Measurements from ENCODE around the gene KRTAP10-5.

- TF ChIP-seq, protein P1, sequence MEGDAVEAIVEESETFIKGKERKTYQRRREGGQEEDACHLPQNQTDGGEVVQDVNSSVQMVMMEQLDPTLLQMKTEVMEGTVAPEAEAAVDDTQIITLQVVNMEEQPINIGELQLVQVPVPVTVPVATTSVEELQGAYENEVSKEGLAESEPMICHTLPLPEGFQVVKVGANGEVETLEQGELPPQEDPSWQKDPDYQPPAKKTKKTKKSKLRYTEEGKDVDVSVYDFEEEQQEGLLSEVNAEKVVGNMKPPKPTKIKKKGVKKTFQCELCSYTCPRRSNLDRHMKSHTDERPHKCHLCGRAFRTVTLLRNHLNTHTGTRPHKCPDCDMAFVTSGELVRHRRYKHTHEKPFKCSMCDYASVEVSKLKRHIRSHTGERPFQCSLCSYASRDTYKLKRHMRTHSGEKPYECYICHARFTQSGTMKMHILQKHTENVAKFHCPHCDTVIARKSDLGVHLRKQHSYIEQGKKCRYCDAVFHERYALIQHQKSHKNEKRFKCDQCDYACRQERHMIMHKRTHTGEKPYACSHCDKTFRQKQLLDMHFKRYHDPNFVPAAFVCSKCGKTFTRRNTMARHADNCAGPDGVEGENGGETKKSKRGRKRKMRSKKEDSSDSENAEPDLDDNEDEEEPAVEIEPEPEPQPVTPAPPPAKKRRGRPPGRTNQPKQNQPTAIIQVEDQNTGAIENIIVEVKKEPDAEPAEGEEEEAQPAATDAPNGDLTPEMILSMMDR (IDR thresholded peaks at IDR 0.05; ENCODE audit: insufficient read depth, low read length), result no peak
- TF ChIP-seq GABPA (IDR thresholded peaks at IDR 0.05; ENCODE audit: low read depth) (no peak), POLR2AphosphoS5 (IDR thresholded peaks at IDR 0.05; ENCODE audit: low read depth) (no peak)
- TF ChIP-seq, protein P2, sequence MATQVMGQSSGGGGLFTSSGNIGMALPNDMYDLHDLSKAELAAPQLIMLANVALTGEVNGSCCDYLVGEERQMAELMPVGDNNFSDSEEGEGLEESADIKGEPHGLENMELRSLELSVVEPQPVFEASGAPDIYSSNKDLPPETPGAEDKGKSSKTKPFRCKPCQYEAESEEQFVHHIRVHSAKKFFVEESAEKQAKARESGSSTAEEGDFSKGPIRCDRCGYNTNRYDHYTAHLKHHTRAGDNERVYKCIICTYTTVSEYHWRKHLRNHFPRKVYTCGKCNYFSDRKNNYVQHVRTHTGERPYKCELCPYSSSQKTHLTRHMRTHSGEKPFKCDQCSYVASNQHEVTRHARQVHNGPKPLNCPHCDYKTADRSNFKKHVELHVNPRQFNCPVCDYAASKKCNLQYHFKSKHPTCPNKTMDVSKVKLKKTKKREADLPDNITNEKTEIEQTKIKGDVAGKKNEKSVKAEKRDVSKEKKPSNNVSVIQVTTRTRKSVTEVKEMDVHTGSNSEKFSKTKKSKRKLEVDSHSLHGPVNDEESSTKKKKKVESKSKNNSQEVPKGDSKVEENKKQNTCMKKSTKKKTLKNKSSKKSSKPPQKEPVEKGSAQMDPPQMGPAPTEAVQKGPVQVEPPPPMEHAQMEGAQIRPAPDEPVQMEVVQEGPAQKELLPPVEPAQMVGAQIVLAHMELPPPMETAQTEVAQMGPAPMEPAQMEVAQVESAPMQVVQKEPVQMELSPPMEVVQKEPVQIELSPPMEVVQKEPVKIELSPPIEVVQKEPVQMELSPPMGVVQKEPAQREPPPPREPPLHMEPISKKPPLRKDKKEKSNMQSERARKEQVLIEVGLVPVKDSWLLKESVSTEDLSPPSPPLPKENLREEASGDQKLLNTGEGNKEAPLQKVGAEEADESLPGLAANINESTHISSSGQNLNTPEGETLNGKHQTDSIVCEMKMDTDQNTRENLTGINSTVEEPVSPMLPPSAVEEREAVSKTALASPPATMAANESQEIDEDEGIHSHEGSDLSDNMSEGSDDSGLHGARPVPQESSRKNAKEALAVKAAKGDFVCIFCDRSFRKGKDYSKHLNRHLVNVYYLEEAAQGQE (IDR thresholded peaks at IDR 0.05; ENCODE audit: insufficient replicate concordance, low read depth), result no peak
Measured at GRCh38 chr21:44575307-44576024, 4.9 kb downstream of the KRTAP10-5 start.

Measured in HL-60 (cell line).